HCT116 (cell line): ENCODE data around the gene RNF212. TPM values are rescaled to one million over a fixed set of nuclear protein-coding genes. Genes with fewer than 3 reads are reported as not detected.

ENCODE experiments used
- ATAC-seq: fragments of 200-7000 bp; cut with Tn5 transposase; 2 replicates; pipeline ENCODE4 v1.9.1; 2020; ENCODE audit warnings: mild to moderate bottlenecking, moderate library complexity
- BruUV-seq: library from RNA; stranded (reverse); fragments of 400-500 nt; replicated peaks from 2 replicates; lab custom pipeline; 2021; lab: Mats Ljungman, UMichigan
- CTCF ChIA-PET: fragments of 300-600 bp; sonication (Branson Sonifier 250); formaldehyde crosslinking; loops from one replicate; lab custom pipeline; 2021; ENCODE audit warnings: antibody characterized with exemption; lab: Charles Lee
- POLR2A ChIA-PET: fragments of 300-600, 350-600 bp; sonication (Branson Sonifier 250); formaldehyde crosslinking; loops from one replicate; lab custom pipeline; 2021; ENCODE audit warnings: antibody characterized with exemption; lab: Charles Lee
- RAD21 ChIA-PET, 2 experiments: fragments of 300-600 bp; sonication (Branson Sonifier 250); formaldehyde crosslinking; loops; one replicate each; lab custom pipeline; 2023; ENCODE audit warnings: low total read pairs in 2 of 2; ENCODE audit not compliant: uncharacterized antibody in 2 of 2, unreplicated experiment in 2 of 2, low non-redundant PET in 1 of 2; lab: Charles Lee
- DNase-seq: peaks from one replicate; pipeline ENCODE4 v3.0.0-alpha.2; 2010; ENCODE audit warnings: low read depth, low spot score
- H2AFZ ChIP-seq: fragments of 200-600 bp; shearing (Covaris generic), sonication (generic); 2 replicates; pipeline ENCODE4 v1.6.1; 2017; ENCODE audit warnings: low read depth, mixed run types, mixed read lengths, antibody characterized with exemption, low read length; ENCODE audit not compliant: poor library complexity, severe bottlenecking
- H3K27ac ChIP-seq: 2 replicates; pipeline ENCODE4 v1.5.1; 2012; ENCODE audit warnings: low read depth, low read length
- H3K27me3 ChIP-seq: fragments of 200-600 bp; sonication (generic); 2 replicates; pipeline ENCODE4 v1.6.1; 2016; ENCODE audit warnings: mixed run types, low read length, mixed read lengths; ENCODE audit not compliant: insufficient read depth
- H3K36me3 ChIP-seq, 2 experiments: fragments of 200-500 bp in 1 of 2; fragments of 200-600 bp in 1 of 2; sonication (Bioruptor generic) in 1 of 2; sonication (generic) in 1 of 2; 2 replicates each; pipeline versions ENCODE4 v1.5.1 to v1.6.1; 2014 to 2016; ENCODE audit warnings: low read length in 2 of 2, inconsistent platforms in 1 of 2, mixed read lengths in 1 of 2, mixed run types in 1 of 2; ENCODE audit not compliant: insufficient read depth in 2 of 2, control insufficient read depth in 1 of 2
- H3K4me1 ChIP-seq, 2 experiments: fragments of 200-600 bp in 1 of 2; sonication (generic) in 1 of 2; 2 replicates each; pipeline versions ENCODE4 v1.5.1 to v1.6.1; 2012 to 2017; ENCODE audit warnings: low read length in 2 of 2, inconsistent platforms in 1 of 2, mild to moderate bottlenecking in 1 of 2, mixed read lengths in 1 of 2, mixed run types in 1 of 2, moderate library complexity in 1 of 2; ENCODE audit not compliant: insufficient read depth in 2 of 2, control insufficient read depth in 1 of 2
- H3K4me2 ChIP-seq: fragments of 200-600 bp; sonication (generic); 2 replicates; pipeline ENCODE4 v1.6.1; 2017; ENCODE audit warnings: mixed run types, low read length, mixed read lengths
- H3K4me3 ChIP-seq, 2 experiments: fragments of 200-600 bp in 1 of 2; sonication (generic) in 1 of 2; replicated peaks in 1 of 2; 2 replicates each; pipeline ENCODE4 v1.5.1; 2011 to 2016; ENCODE audit warnings: low read length in 2 of 2, control low read depth in 1 of 2, low read depth in 1 of 2, mild to moderate bottlenecking in 1 of 2, mixed read lengths in 1 of 2, mixed run types in 1 of 2
- H3K79me2 ChIP-seq: fragments of 200-600 bp; sonication (generic); 2 replicates; pipeline ENCODE4 v1.6.1; 2017; ENCODE audit warnings: mild to moderate bottlenecking, mixed run types, low read length, moderate library complexity, mixed read lengths; ENCODE audit not compliant: insufficient read depth
- H3K9ac ChIP-seq: fragments of 200-600 bp; sonication (generic); 2 replicates; pipeline ENCODE4 v1.6.1; 2016; ENCODE audit warnings: low read length, mixed read lengths
- H3K9me2 ChIP-seq: fragments of 200-600 bp; sonication (generic), shearing (Covaris generic); 2 replicates; pipeline ENCODE4 v1.6.1; 2017; ENCODE audit warnings: mixed run types, mild to moderate bottlenecking, moderate library complexity; ENCODE audit not compliant: insufficient read depth
- H3K9me3 ChIP-seq, 2 experiments: fragments of 200-500 bp in 1 of 2; fragments of 200-600 bp in 1 of 2; sonication (Bioruptor generic) in 1 of 2; sonication (generic) in 1 of 2; 2 replicates each; pipeline ENCODE4 v1.6.1; 2014 to 2017; ENCODE audit warnings: low read length in 2 of 2, mixed read lengths in 2 of 2, inconsistent platforms in 1 of 2, low read depth in 1 of 2, mild to moderate bottlenecking in 1 of 2, mixed run types in 1 of 2, moderate library complexity in 1 of 2; ENCODE audit not compliant: control insufficient read depth in 1 of 2, insufficient read depth in 1 of 2
- H4K20me1 ChIP-seq: fragments of 200-600 bp; sonication (generic), shearing (Covaris generic); 2 replicates; pipeline ENCODE4 v1.6.1; 2017; ENCODE audit warnings: mixed run types, mild to moderate bottlenecking, moderate library complexity; ENCODE audit not compliant: insufficient read depth
- CBX3 ChIP-seq: IDR thresholded peaks from 2 replicates; pipeline ENCODE4 v1.6.1; 2012; ENCODE audit warnings: low read depth
- CEBPB ChIP-seq: IDR thresholded peaks from 2 replicates; pipeline ENCODE4 v1.6.1; 2012; ENCODE audit warnings: low read depth
- ELF1 ChIP-seq: IDR thresholded peaks from 2 replicates; pipeline ENCODE4 v1.6.1; 2012; ENCODE audit warnings: low read depth, borderline replicate concordance
- EZH2 ChIP-seq: fragments of 200-600 bp; sonication (generic); IDR thresholded peaks from 2 replicates; pipeline ENCODE4 v1.6.1; 2017; ENCODE audit warnings: antibody characterized with exemption, mixed run types
- EZH2phosphoT487 ChIP-seq: fragments of 200-600 bp; IDR thresholded peaks from 2 replicates; pipeline ENCODE4 v1.6.1; 2018; ENCODE audit warnings: antibody characterized with exemption, borderline replicate concordance
- FOSL1 ChIP-seq: IDR thresholded peaks from 2 replicates; pipeline ENCODE4 v1.6.1; 2012; ENCODE audit warnings: low read depth
- POLR2A ChIP-seq: IDR thresholded peaks from 2 replicates; pipeline ENCODE4 v1.7.0; 2011; ENCODE audit warnings: borderline replicate concordance; ENCODE audit not compliant: insufficient read depth, insufficient read length; ENCODE audit errors: extremely low read depth
- POLR2AphosphoS5 ChIP-seq: IDR thresholded peaks from 2 replicates; pipeline ENCODE4 v1.6.1; 2011; ENCODE audit warnings: mild to moderate bottlenecking, low read depth, low read length, moderate library complexity
- SIN3A ChIP-seq: IDR thresholded peaks from 2 replicates; pipeline ENCODE4 v1.6.1; 2012; ENCODE audit warnings: low read depth
- SP1 ChIP-seq: IDR thresholded peaks from 2 replicates; pipeline ENCODE4 v1.6.1; 2012; ENCODE audit warnings: low read depth
- YY1 ChIP-seq: IDR thresholded peaks from 2 replicates; pipeline ENCODE4 v1.6.1; 2011; ENCODE audit warnings: low read length, low read depth, moderate library complexity, mild to moderate bottlenecking; ENCODE audit not compliant: insufficient replicate concordance; ENCODE audit errors: extremely low read depth
- intact Hi-C: fragments of 100-400 bp; cut with micrococcal nuclease; formaldehyde crosslinking; loops from 2 replicates; pipeline ENCODE4 v1.10.0; 2022
- total RNA-seq: library from RNA; stranded (reverse); gene quantifications from one replicate; pipeline ENCODE4 v1.2.1, GENCODE V29; 2021; ENCODE audit not compliant: unreplicated experiment
- TF ChIP-seq, protein P1 (sequence below), 3 experiments: fragments of 200-600 bp in 1 of 3; sonication (generic) in 1 of 3; IDR thresholded peaks in 2 of 3; conservative IDR thresholded peaks in 1 of 3; 2 replicates each; pipeline ENCODE4 v1.5.1; 2012 to 2017; ENCODE audit warnings: low read depth in 2 of 3, low read length in 2 of 3, antibody characterized with exemption in 1 of 3, borderline replicate concordance in 1 of 3, control low read depth in 1 of 3, mild to moderate bottlenecking in 1 of 3, mixed read lengths in 1 of 3, mixed run types in 1 of 3, moderate library complexity in 1 of 3; ENCODE audit not compliant: insufficient read depth in 1 of 3

Gene RNF212
- total RNA-seq, 1 experiment from 2014 or later = not detected

DNA sequence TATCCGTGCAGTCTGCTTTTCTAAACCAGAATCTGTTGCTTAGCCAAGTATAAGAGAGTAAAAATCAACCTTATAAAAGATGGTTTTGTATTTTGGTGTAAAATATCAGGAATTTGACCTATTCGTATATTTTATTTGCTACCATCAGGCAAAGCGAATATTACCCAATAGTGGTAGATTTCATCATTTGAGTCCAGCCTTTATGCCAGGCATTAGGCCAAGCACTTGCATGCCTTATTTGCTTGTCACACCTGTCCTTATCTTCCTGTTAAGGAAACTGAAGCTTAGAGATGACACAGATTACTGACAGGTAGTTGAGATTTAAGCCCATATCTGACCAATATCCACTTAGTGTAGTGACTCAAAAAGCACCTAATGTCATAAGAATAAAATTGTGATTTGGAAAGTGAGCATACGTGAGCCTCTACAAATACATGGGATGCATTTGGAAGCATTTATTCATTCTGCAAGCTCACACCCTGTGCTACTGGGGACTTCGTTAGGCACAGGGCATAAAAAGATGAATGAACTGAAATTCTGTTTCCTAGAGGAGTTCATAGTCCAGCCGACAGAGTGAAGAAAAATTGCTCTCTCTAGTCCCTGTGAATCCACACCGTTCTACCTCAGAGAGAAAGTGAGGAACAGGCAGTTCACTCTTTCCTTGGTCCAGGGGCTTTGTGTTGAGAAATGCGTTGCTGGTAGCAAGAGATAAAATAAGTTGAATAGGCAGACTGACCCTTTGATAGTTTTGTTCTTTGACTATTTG lies 2.3 kb upstream of the RNF212 start:
- Histone ChIP-seq H3K9me3 (no peaks in the 10 kb centered on the region), H4K20me1 (no peaks in the 10 kb centered on the region), H3K79me2 (no peaks in the 10 kb centered on the region), H3K27ac (no peak overlapping the region), H2AFZ (no peak overlapping the region), H3K27me3 (0 out of 2 replicates have a peak, but pooled peaks cover 7% of the 10 kb centered on the region), H3K4me3 (no peak overlapping the region), H3K4me1 (no peaks in the 10 kb centered on the region), H3K4me2 (no peak overlapping the region), H3K36me3 (no peaks in the 10 kb centered on the region), H3K9me2 (no peaks in the 10 kb centered on the region), H3K9ac (no peak overlapping the region)
- DNase-seq (no peak), ATAC-seq (no peak)
- TF ChIP-seq POLR2A = no peak
- no peak for TF ChIP-seq SP1
- no peak for TF ChIP-seq CBX3
- TF ChIP-seq POLR2AphosphoS5 = no peak
- TF ChIP-seq SIN3A = no peak
- TF ChIP-seq CEBPB = no peak
- no peak for TF ChIP-seq YY1
- ChIA-PET POLR2A (no interaction called here), CTCF (no interaction called here), RAD21 (no interaction called here)
- intact Hi-C loops = no loop called here
- BruUV-seq = no TSS peak

DNA sequence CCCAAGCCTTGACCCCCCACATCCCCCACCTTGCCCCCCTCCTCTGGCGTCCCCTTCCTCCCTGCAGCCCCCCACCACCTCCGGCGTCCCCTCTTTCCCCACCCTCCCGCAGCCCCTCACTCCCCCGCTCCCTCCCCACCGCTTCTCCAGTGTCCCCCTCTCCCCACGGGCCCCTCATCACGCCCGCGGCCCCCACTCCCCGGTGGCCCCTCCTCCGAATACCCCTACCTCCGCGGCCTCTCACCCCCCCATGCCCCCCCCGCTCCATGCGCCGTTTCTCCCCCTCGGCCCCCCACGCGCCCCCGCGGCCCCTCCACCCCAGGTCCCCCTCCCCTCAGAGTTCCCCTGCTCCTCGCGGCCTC lies 562 bp downstream of the RNF212 start:
- BruUV-seq = no TSS peak
- Histone ChIP-seq H3K9me2 (no peaks in the 10 kb centered on the region), H4K20me1 (no peaks in the 10 kb centered on the region), H3K4me3 (no peak overlapping the region), H3K9me3 (no peaks in the 10 kb centered on the region), H3K9ac (no peak overlapping the region), H3K79me2 (no peaks in the 10 kb centered on the region), H2AFZ (no peak overlapping the region), H3K4me2 (no peak overlapping the region), H3K4me1 (no peaks in the 10 kb centered on the region), H3K27me3 (0 out of 2 replicates have a peak, but pooled peaks cover 7% of the 10 kb centered on the region), H3K36me3 (no peaks in the 10 kb centered on the region), H3K27ac (no peak overlapping the region)
- RAD21 ChIA-PET = no interaction called here
- no peak for TF ChIP-seq EZH2phosphoT487
- TF ChIP-seq CBX3 = no peak
- no peak for TF ChIP-seq FOSL1
- no peak for TF ChIP-seq ELF1
- TF ChIP-seq, protein P1, sequence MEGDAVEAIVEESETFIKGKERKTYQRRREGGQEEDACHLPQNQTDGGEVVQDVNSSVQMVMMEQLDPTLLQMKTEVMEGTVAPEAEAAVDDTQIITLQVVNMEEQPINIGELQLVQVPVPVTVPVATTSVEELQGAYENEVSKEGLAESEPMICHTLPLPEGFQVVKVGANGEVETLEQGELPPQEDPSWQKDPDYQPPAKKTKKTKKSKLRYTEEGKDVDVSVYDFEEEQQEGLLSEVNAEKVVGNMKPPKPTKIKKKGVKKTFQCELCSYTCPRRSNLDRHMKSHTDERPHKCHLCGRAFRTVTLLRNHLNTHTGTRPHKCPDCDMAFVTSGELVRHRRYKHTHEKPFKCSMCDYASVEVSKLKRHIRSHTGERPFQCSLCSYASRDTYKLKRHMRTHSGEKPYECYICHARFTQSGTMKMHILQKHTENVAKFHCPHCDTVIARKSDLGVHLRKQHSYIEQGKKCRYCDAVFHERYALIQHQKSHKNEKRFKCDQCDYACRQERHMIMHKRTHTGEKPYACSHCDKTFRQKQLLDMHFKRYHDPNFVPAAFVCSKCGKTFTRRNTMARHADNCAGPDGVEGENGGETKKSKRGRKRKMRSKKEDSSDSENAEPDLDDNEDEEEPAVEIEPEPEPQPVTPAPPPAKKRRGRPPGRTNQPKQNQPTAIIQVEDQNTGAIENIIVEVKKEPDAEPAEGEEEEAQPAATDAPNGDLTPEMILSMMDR (IDR thresholded peaks at IDR 0.05 in 2 of 3, conservative IDR thresholded peaks at IDR 0.05 in 1 of 3; ENCODE audit: borderline replicate concordance in 1 of 3, insufficient read depth in 1 of 3, low read depth in 2 of 3, low read length in 2 of 3) = no peak
- TF ChIP-seq EZH2 = no peak
- CTCF ChIA-PET = no interaction called here
- POLR2A ChIA-PET = no interaction called here
- DNase-seq (no peak), ATAC-seq (no peak)
- intact Hi-C loops = no loop called here
